Measurements from ENCODE around the gene NEFH.
"Not testable (repeated sequence)": the region's sequence is repeated elsewhere in the genome, so short reads cannot be mapped to it uniquely, and the experiment has no call there.

Gene NEFH

GRCh38 chr22:29461263-29461662 lies 18.8 kb upstream of the NEFH start:
- DNase-seq (ENCODE audit: low read depth): no peak

GRCh38 chr22:29463629-29464028 lies 16.4 kb upstream of the NEFH start:
- DNase-seq (ENCODE audit: low read depth): no peak

DNA sequence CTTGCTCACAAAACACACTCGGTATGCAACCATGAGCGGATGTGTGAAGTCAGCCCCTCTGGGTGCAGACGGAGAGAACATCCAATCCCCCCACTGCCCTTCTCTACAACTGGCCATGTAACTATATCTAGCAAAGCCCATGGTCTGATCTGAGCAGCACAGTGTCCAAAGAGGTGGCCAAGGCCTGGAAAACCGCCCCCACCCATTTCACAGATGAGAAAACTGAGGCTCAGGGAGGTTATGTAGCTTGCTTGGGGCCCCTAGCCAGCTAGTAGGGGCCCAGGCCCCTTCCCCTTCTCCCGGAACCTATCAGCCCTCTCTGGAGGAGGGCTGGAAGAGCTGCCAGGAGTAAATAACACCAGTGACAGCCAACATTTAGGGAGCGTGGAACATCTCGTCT lies 15.4 kb upstream of the NEFH start:
- no peak for DNase-seq (ENCODE audit: low read depth)

DNA sequence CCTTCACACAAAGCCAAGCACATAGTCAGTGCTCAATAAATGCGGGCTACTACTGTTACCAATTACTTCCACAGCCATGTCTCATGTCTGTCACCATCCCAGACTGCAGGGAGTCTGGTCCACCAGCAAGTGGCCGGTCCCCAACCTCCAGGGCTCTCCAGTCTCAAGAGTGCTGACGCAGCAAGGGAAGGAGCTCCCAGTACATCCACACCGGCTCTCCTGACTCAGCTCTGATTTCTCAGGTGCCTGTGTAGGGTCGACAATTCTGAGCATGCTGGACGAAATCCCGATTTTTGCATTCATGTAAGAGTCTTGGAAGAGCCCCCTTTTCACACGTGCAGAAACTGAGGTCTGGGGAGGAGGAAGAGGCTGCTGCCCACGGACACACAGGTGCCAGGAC lies 10.3 kb upstream of the NEFH start:
- no peak for DNase-seq (ENCODE audit: low read depth)

- DNase-seq (ENCODE audit: low read depth): peak; percentile 60
Measured at GRCh38 chr22:29470159-29470855, 9.7 kb upstream of the NEFH start.

GRCh38 chr22:29473001-29473400 lies 7.0 kb upstream of the NEFH start:
- DNase-seq (ENCODE audit: low read depth): no peak

DNA sequence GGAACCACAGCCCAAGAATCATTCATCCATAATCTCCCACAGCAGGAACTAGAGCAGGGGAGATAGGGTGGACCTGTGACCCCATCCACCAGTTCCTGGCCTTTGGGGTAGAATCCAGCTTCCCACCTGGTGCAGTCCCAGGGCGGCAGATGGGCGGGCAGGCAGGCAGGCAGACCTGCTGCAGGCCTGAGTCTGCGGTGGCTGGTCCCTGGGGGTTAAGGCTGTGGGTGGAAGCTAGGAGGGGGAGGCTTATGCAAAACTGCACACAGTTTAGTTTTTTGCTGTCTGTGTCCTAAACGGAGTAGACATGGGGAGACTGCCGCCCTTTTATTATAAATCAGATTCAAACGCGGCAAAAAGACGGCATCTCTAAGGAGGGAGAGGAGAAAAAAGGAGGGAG lies 4.5 kb upstream of the NEFH start:
- no peak for DNase-seq (ENCODE audit: low read depth)

- DNase-seq (ENCODE audit: low read depth): no peak
Measured at GRCh38 chr22:29476116-29476515, 3.9 kb upstream of the NEFH start.

- DNase-seq (ENCODE audit: low read depth): no peak
Measured at GRCh38 chr22:29477723-29478318, 2.2 kb upstream of the NEFH start.

GRCh38 chr22:29478326-29479276 lies 1.4 kb upstream of the NEFH start:
- DNase-seq (ENCODE audit: low read depth): peak; percentile 10

- no peak for DNase-seq (ENCODE audit: low read depth)
Measured at GRCh38 chr22:29480262-29480511, 169 bp downstream of the NEFH start.

DNA sequence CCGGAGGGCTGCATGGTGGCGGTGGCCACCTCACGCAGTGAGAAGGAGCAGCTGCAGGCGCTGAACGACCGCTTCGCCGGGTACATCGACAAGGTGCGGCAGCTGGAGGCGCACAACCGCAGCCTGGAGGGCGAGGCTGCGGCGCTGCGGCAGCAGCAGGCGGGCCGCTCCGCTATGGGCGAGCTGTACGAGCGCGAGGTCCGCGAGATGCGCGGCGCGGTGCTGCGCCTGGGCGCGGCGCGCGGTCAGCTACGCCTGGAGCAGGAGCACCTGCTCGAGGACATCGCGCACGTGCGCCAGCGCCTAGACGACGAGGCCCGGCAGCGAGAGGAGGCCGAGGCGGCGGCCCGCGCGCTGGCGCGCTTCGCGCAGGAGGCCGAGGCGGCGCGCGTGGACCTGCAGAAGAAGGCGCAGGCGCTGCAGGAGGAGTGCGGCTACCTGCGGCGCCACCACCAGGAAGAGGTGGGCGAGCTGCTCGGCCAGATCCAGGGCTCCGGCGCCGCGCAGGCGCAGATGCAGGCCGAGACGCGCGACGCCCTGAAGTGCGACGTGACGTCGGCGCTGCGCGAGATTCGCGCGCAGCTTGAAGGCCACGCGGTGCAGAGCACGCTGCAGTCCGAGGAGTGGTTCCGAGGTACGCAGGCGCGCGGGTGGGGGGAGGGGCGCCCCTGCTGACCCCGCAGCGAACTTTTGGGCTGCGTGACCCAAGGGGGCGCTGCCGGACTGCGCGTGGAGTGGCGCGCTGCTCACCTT lies 670 bp downstream of the NEFH start:
- DNase-seq (ENCODE audit: low read depth): peak; percentile 19

DNA sequence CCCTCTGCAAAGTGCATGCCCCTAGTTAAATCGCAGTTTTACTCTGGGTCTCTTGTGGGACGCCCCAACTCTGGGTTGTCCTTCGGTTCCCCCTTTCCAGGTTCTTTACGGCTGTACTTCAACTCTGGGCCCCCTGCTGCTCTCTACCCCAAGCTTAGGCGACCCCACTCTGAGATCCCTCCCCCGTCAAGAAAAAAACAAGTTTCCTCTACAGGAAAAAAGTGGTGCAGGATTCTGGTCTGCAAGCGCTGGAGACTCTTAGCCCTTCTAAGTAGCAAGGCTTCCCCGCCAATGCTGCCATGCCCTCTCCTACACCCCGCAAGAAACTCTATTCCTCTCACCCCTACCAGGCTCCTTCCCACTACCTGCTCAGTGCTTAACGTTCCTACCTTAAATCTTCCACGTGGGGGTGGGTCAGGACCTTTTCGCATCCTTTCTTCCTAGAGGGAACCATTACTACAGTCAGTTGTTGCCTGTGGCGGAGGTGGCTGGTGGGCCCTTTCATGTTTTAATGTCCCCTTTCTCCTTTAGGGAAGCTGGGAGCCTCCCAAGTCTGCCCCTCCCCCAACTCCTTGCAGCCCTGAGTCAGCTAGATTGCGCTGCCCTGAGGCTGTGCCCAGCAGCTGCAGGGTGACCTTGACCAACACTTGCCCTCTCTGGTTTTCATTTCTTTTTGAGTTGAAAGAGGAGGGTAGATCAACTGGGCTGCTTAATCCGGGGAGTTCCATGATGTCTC lies 1.4 kb downstream of the NEFH start:
- no peak for DNase-seq (ENCODE audit: low read depth)

GRCh38 chr22:29482253-29482652 lies 2.2 kb downstream of the NEFH start:
- DNase-seq (ENCODE audit: low read depth): no peak

DNA sequence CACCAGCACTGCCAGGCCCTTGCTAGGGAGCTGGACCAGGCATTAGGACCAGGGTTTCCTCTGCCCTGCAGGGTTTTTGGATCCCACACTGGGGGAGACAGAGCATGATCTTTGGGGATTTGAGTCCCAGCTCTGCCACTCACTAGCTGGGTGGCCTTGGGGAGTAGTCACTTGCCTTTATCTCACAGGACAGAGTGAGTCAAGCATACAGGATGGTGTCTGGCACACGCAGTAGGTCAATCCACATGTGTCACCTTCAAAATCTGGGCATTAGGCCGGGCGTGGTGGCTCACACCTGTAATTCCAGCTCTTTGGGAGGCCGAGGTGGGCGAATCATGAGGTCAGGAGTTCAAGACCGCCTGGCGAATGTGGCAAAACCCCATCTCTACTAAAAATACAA lies 2.7 kb downstream of the NEFH start:
- no peak for DNase-seq (ENCODE audit: low read depth)

GRCh38 chr22:29483254-29483653 lies 3.2 kb downstream of the NEFH start:
- DNase-seq (ENCODE audit: low read depth): no peak

- no peak for DNase-seq (ENCODE audit: low read depth)
Measured at GRCh38 chr22:29484642-29485041, 4.6 kb downstream of the NEFH start.

DNA sequence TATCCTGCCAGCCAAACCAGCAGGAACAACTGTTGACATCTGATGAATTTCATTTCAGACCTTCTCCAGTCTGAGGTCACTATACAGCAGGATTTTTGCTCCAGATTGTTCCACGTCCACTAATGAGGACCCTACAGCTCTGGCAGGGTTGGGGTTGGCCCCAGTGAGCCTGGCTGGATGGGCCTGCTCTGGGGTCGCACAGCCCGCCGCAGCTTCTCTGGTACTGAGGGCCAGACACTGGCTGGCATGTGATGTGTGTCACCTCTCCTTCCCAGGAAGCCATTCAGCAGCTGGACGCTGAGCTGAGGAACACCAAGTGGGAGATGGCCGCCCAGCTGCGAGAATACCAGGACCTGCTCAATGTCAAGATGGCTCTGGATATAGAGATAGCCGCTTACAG lies 5.4 kb downstream of the NEFH start:
- DNase-seq (ENCODE audit: low read depth): no peak

DNA sequence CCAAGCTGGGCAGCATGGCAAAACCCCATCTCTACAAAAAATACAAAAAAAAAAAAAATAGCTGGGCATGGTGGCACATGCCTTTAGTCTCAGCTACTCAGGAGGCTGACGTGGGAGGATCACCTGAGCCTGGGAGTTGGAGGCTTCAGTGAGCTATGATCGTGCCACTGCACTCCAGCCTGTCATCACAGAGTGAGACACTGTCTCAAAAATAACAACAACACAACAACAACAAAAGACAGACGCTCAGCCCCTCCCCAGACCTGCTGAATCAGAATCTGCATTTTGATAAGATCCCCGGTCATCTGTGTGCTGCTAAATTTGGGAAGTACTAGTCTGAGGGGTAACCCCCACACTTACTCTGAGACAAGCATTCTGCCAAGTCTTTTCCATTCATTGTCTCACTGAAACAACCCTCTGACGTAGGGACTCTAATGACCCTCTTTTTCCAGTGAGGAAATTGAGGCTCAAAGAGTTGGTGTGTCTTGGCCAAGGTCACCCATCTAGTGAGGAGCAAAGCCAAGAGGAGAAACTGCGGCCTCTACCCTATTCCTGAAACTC lies 7.5 kb downstream of the NEFH start:
- DNase-seq (ENCODE audit: low read depth): no peak

- DNase-seq (ENCODE audit: low read depth): not testable (repeated sequence)
Measured at GRCh38 chr22:29489127-29489780, 9.2 kb downstream of the NEFH start.

GRCh38 chr22:29491012-29491411 lies 11.0 kb downstream of the NEFH start:
- DNase-seq (ENCODE audit: low read depth): no peak

Measured in stimulated activated CD8-positive, alpha-beta memory T cell treated with anti-CD3 and anti-CD28 coated beads, Interleukin-4, amount 100 ng/mL, for 24 hours (primary cell).